BE2C (cell line): Measurements from ENCODE around the gene OPCML.

Experiments used
- DNase-seq: peaks from one replicate; pipeline ENCODE4 v3.0.0-alpha.2; 2020
- H3K27me3 ChIP-seq: fragments of 250-450 bp; sonication (Bioruptor Pico); 2 replicates; pipeline ENCODE4 v1.5.1; 2020; ENCODE audit warnings: mild to moderate bottlenecking
- H3K36me3 ChIP-seq: fragments of 250-450 bp; sonication (Bioruptor Pico); 2 replicates; pipeline ENCODE4 v1.5.1; 2020; ENCODE audit warnings: mild to moderate bottlenecking
- H3K4me1 ChIP-seq: fragments of 250-450 bp; sonication (Bioruptor Pico); 2 replicates; pipeline ENCODE4 v1.5.1; 2020
- H3K4me3 ChIP-seq: 2 replicates; pipeline ENCODE4 v1.5.1; 2011; ENCODE audit warnings: low read depth, low read length
- H3K9me3 ChIP-seq: fragments of 250-450 bp; sonication (Bioruptor Pico); 2 replicates; pipeline ENCODE4 v1.5.1; 2020
- TF ChIP-seq, protein P1 (sequence below): IDR thresholded peaks from 2 replicates; pipeline ENCODE4 v1.5.1; 2012; ENCODE audit warnings: mild to moderate bottlenecking, low read depth, low read length

OPCML gene

DNA sequence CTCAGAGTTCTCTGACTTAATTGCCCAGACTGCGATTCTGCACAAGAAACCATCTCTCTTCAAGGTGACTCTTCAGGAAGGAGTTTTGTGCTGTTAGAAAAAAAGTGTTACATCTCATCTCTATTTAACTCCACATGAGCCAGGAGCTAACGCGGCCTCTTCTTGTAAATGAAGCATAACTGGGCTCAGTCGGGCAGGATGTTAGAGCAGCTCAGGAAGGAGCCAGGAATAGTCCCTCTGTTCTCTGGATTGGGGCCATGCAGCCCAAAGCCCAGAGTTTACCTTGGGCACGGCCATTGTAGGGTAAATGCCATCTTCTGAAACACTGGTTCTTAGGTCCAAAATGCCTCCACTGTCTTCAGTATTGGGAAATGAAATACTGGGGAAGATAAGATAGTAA, 760.6 kb downstream of the OPCML start:
- H3K4me3 ChIP-seq, result no peak overlapping the region
- DNase-seq, result no peak
- H3K9me3 ChIP-seq, result no peaks in the 10 kb centered on the region
- H3K36me3 ChIP-seq, result no peaks in the 10 kb centered on the region
- TF ChIP-seq, protein P1, sequence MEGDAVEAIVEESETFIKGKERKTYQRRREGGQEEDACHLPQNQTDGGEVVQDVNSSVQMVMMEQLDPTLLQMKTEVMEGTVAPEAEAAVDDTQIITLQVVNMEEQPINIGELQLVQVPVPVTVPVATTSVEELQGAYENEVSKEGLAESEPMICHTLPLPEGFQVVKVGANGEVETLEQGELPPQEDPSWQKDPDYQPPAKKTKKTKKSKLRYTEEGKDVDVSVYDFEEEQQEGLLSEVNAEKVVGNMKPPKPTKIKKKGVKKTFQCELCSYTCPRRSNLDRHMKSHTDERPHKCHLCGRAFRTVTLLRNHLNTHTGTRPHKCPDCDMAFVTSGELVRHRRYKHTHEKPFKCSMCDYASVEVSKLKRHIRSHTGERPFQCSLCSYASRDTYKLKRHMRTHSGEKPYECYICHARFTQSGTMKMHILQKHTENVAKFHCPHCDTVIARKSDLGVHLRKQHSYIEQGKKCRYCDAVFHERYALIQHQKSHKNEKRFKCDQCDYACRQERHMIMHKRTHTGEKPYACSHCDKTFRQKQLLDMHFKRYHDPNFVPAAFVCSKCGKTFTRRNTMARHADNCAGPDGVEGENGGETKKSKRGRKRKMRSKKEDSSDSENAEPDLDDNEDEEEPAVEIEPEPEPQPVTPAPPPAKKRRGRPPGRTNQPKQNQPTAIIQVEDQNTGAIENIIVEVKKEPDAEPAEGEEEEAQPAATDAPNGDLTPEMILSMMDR, result no peak
- no peaks in the 10 kb centered on the region for H3K4me1 ChIP-seq
- H3K27me3 ChIP-seq, result no peaks in the 10 kb centered on the region

DNA sequence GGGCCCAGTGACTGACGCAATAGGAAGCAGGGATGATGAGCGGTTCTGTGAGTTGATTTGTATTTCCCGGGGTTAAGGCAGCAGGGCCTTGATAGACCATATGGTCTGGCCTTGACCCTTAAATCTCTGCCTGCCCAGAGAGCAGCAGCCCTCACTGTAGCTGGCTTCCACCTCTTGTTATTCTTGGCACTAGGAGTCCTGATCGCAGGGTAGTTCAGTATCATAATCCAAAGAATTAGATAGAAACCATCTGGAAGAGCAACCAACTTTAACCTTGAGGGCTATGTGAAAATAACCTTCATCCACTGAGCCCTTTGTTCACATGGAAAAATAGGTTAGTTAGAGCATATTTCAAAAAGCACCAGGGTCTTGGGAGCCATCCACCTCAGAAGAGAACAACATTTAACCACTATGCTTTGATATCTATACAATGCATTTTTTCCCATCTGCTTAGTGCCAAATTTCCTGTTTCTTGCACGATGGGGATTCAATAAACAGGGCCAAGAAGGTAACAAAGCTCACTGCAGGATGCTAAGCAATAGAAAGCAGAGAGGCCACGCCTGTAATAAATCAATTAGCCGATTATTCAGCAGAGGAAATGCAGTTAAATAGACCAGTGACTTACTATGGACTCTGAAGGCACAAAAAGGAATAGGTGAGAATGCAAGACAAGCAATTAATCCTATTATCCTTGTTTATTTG, 761.3 kb downstream of the OPCML start:
- TF ChIP-seq, protein P1, result no peak
- Histone ChIP-seq H3K4me1 (no peaks in the 10 kb centered on the region), H3K36me3 (no peaks in the 10 kb centered on the region), H3K4me3 (no peak overlapping the region), H3K9me3 (no peaks in the 10 kb centered on the region), H3K27me3 (no peaks in the 10 kb centered on the region)
- DNase-seq, result no peak

DNA sequence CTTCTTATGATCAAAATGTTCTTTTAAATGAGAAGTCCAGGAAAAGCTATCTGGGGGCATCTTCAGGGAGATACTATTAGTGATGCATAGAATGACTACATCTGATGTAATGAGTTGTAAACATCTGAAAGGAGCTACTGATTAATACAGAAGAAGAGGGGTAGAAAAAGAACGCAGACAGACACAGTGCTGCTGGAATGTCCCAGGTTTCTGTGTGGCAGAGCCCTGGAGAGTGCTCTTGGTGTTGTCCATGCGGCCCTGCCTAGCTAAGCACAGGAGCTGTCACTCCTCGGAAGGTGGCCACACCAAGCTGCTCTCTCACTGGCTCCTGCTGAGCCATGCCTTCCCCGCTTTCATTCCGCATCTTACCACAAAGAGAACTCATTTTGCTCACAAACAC, 768.8 kb downstream of the OPCML start:
- no peak for DNase-seq
- Histone ChIP-seq H3K27me3 (no peaks in the 10 kb centered on the region), H3K9me3 (peaks cover 3% of the 10 kb centered on the region), H3K4me3 (no peak overlapping the region), H3K36me3 (no peaks in the 10 kb centered on the region), H3K4me1 (no peaks in the 10 kb centered on the region)
- TF ChIP-seq, protein P1, result no peak

DNA sequence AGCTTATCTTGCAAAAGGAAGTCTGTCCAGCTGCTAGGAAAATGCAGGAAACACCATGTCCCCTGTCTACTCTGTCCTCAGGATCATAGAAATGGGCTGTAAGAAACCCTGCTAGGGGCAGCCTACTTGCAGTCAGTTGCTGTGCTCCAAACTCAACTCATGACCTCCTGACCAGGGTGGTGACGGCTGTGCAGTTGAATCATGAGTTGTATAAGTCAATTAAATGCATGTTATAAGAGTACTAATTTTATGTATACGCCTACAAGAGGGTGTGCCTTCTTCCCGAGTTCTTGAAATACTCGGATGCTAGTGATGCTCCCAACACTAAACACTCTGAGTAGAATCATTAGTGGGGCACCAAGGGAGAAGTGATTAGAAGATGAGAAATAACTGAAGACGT, 776.4 kb downstream of the OPCML start:
- Histone ChIP-seq H3K4me3 (no peak overlapping the region), H3K9me3 (no peaks in the 10 kb centered on the region; the same call in 1 of the 2 replicates), H3K4me1 (no peaks in the 10 kb centered on the region), H3K27me3 (no peaks in the 10 kb centered on the region), H3K36me3 (no peaks in the 10 kb centered on the region)
- TF ChIP-seq, protein P1, result no peak
- no peak for DNase-seq

DNA sequence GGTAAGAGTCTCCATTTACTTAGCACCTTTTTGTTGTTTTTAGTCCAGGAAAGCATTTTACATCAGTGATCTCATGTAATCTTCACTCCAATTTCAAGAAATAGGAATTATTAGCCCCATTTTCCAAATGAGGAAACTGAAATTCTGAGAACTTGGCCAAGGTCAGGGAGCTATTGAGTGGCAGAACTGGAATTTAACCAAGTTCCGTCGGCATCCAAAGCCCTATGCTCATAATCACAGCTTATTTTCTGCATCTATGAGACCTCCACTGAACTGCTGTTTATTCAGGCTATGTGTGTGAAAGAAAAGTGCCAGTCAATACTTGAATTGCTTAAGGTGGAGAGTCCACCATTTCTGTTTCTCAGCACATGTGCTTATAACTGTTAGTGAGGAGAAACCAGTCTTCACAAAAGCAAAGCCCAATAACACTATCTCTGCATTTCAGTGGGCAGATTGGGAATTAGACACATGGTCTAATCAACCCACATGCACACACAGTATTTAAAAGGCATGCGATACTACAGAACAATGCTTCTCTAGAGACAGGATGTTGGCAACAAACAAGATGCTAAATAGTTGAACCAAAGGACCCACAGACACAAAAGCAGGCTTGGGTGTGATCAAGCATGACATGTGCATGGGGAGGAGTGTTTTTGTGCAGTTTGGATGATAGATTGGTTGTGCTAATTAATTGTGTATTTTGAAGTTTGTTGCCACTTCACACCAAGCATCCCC, 780.6 kb downstream of the OPCML start:
- H3K4me3 ChIP-seq, result no peak overlapping the region
- TF ChIP-seq, protein P1, result no peak

DNA sequence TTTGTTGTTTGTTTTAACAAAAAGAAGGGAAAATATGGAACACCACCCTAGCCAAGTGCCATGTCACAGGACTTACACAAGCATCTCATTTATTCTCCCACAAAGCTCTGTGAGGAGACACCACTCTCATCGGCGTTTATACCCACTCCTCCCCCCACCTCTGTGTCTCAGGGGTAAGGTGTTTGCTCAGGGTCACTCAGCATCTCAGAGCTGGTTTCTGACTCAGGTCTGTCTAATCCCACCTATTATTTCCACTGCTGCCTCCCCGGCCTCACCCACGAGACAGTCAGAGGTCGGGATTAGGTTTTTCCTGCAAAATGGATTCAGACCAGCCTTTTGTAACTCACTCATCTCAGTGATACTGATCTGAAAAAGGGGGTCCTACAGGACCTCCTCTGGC, 786.0 kb downstream of the OPCML start:
- Histone ChIP-seq H3K27me3 (no peaks in the 10 kb centered on the region), H3K4me1 (no peaks in the 10 kb centered on the region), H3K9me3 (no peaks in the 10 kb centered on the region; the same call in none of the 2 replicates), H3K4me3 (no peak overlapping the region), H3K36me3 (no peaks in the 10 kb centered on the region)
- no peak for DNase-seq
- TF ChIP-seq, protein P1, result no peak

More for the DNA sequence above, 780.6 kb downstream of the OPCML start:
- no peak for DNase-seq
- Histone ChIP-seq H3K9me3 (no peaks in the 10 kb centered on the region; the same call in none of the 2 replicates), H3K4me1 (no peaks in the 10 kb centered on the region), H3K27me3 (no peaks in the 10 kb centered on the region), H3K36me3 (no peaks in the 10 kb centered on the region)
